NB4 (cell line): Measurements from ENCODE around the gene ZNF653.
A peak's percentile ranks its signal among the peaks of the same experiment; 100 is the strongest.
"Not testable (repeated sequence)": the region's sequence is repeated elsewhere in the genome, so short reads cannot be mapped to it uniquely, and the experiment has no call there.

Source experiments
- DNase-seq: peaks from one replicate; pipeline ENCODE4 v3.0.0; 2010; ENCODE audit warnings: low read depth
- H3K4me3 ChIP-seq: one replicate; pipeline ENCODE4 v1.5.1; 2011; ENCODE audit warnings: mild to moderate bottlenecking, low read depth, low read length, moderate library complexity
- CTCF ChIP-seq: IDR thresholded peaks from one replicate; pipeline ENCODE4 v1.5.1; 2012; ENCODE audit warnings: low read depth, low read length
- MAX ChIP-seq: IDR thresholded peaks from 2 replicates; pipeline ENCODE4 v1.6.1; 2011; ENCODE audit warnings: low read depth, low read length
- MYC ChIP-seq: IDR thresholded peaks from 2 replicates; pipeline ENCODE4 v1.6.1; 2011; ENCODE audit warnings: low read depth, low read length
- POLR2A ChIP-seq: IDR thresholded peaks from 2 replicates; pipeline ENCODE4 v1.6.1; 2011; ENCODE audit warnings: mild to moderate bottlenecking; ENCODE audit not compliant: insufficient read length; ENCODE audit errors: extremely low read depth

The ZNF653 gene

GRCh38 chr19:11465600-11465999 lies 40.0 kb downstream of the ZNF653 start:
- no peak for DNase-seq

GRCh38 chr19:11464333-11465265 lies 41.0 kb downstream of the ZNF653 start:
- TF ChIP-seq MAX (no peak), CTCF (no peak), MYC (no peak), POLR2A (no peak)
- no peak for DNase-seq

More at GRCh38 chr19:11465600-11465999, 40.0 kb downstream of the ZNF653 start:
- no peak for TF ChIP-seq MYC
- TF ChIP-seq CTCF = no peak
- TF ChIP-seq POLR2A = no peak
- no peak for TF ChIP-seq MAX
- H3K4me3 ChIP-seq = no peak overlapping the region

GRCh38 chr19:11463391-11463790 lies 42.2 kb downstream of the ZNF653 start:
- no peak overlapping the region for H3K4me3 ChIP-seq
- TF ChIP-seq MAX (no peak), CTCF (no peak), MYC (no peak), POLR2A (no peak)
- DNase-seq = no peak

More at GRCh38 chr19:11464333-11465265, 41.0 kb downstream of the ZNF653 start:
- H3K4me3 ChIP-seq = no peak overlapping the region

GRCh38 chr19:11461453-11461852 lies 44.2 kb downstream of the ZNF653 start:
- DNase-seq = no peak
- no peak overlapping the region for H3K4me3 ChIP-seq
- TF ChIP-seq CTCF (no peak), POLR2A (no peak), MYC (no peak), MAX (no peak)

GRCh38 chr19:11460207-11460606 lies 45.4 kb downstream of the ZNF653 start:
- H3K4me3 ChIP-seq = no peak overlapping the region
- TF ChIP-seq CTCF = peak; percentile 18
- TF ChIP-seq MYC = no peak
- DNase-seq = no peak

GRCh38 chr19:11458912-11459311 lies 46.7 kb downstream of the ZNF653 start:
- H3K4me3 ChIP-seq, DNase-seq: not testable (repeated sequence)
